HG03103 (cell line): Measurements from ENCODE around the gene LAMB4.

ENCODE experiments used
- ATAC-seq: cut with Tn5 transposase; IDR thresholded peaks from one replicate; pipeline ENCODE4 v1.9.1; 2021; ENCODE audit warnings: low read depth; ENCODE audit not compliant: unreplicated experiment

Gene LAMB4

GRCh38 chr7:108130261-108130660 is at the start of gene LAMB4:
Gene LAMB4 (minus strand): TSS chr7:108130361. CDS start chr7:108123164, 7,197 bp downstream.
- ATAC-seq, result no peak

- ATAC-seq, result no peak
Observed at GRCh38 chr7:108178398-108178797, 48.2 kb upstream of the LAMB4 start.

- no peak for ATAC-seq
Observed at GRCh38 chr7:108171164-108171563, 41.0 kb upstream of the LAMB4 start.

GRCh38 chr7:108170251-108170650 is 40.1 kb upstream of the LAMB4 start:
- no peak for ATAC-seq

GRCh38 chr7:108167460-108167859 is 37.3 kb upstream of the LAMB4 start:
- ATAC-seq, result no peak

GRCh38 chr7:108166687-108167086 is 36.5 kb upstream of the LAMB4 start:
- no peak for ATAC-seq

- ATAC-seq, result no peak
Observed at GRCh38 chr7:108165723-108166122, 35.6 kb upstream of the LAMB4 start.

GRCh38 chr7:108164946-108165345 is 34.8 kb upstream of the LAMB4 start:
- ATAC-seq, result no peak

GRCh38 chr7:108164342-108164741 is 34.2 kb upstream of the LAMB4 start:
- no peak for ATAC-seq

- no peak for ATAC-seq
Observed at GRCh38 chr7:108158776-108159175, 28.6 kb upstream of the LAMB4 start.

GRCh38 chr7:108157606-108158335 is 27.6 kb upstream of the LAMB4 start:
- ATAC-seq, result no peak

GRCh38 chr7:108156897-108157605 is 26.9 kb upstream of the LAMB4 start:
- ATAC-seq, result no peak

- no peak for ATAC-seq
Observed at GRCh38 chr7:108152198-108152597, 22.0 kb upstream of the LAMB4 start.

GRCh38 chr7:108149908-108150307 is 19.7 kb upstream of the LAMB4 start:
- ATAC-seq, result no peak

GRCh38 chr7:108149119-108149518 is 19.0 kb upstream of the LAMB4 start:
- no peak for ATAC-seq

GRCh38 chr7:108147031-108147563 is 16.9 kb upstream of the LAMB4 start:
- ATAC-seq, result no peak

GRCh38 chr7:108146070-108146842 is 16.1 kb upstream of the LAMB4 start:
- ATAC-seq, result no peak

- no peak for ATAC-seq
Observed at GRCh38 chr7:108145401-108145800, 15.2 kb upstream of the LAMB4 start.

- no peak for ATAC-seq
Observed at GRCh38 chr7:108144931-108145330, 14.8 kb upstream of the LAMB4 start.

GRCh38 chr7:108143658-108144420 is 13.7 kb upstream of the LAMB4 start:
- ATAC-seq, result no peak
